HepG2 (cell line): Measurements from ENCODE around the gene CENPE. TPM values are rescaled to one million over a fixed set of nuclear protein-coding genes. Genes with fewer than 3 reads are reported as not detected.

Source experiments
- ATAC-seq: fragments of 200-7000 bp; cut with Tn5 transposase; 3 replicates; pipeline ENCODE4 v1.9.1; 2020; ENCODE audit warnings: mild to moderate bottlenecking, moderate library complexity
- BruUV-seq: library from RNA; stranded (reverse); fragments of 400-500 nt; replicated peaks from 2 replicates; lab custom pipeline; 2021; lab: Mats Ljungman, UMichigan
- CTCF ChIA-PET: fragments of 300-600 bp; formaldehyde crosslinking; extraction: SDS; loops from one replicate; lab custom pipeline; 2021; ENCODE audit warnings: low total read pairs, inconsistent platforms, low intra/inter-chr PET ratio; lab: Yijun Ruan, JAX
- POLR2A ChIA-PET: fragments of 350-600 bp; sonication (Branson Sonifier 250); formaldehyde crosslinking; loops from one replicate; lab custom pipeline; 2020; ENCODE audit warnings: antibody characterized with exemption, inconsistent platforms; lab: Yijun Ruan, JAX
- DNase-seq: peaks from one replicate; pipeline ENCODE4 v3.0.0-alpha.2; 2015; ENCODE audit warnings: low spot score
- FAIRE-seq: peaks from 3 replicates; lab custom pipeline; 2011; peaks lifted over from hg19 to GRCh38; lab: Jason Lieb, UNC
- H2AFZ ChIP-seq: one replicate; pipeline ENCODE4 v1.6.1; 2011; ENCODE audit warnings: low read length, inconsistent platforms
- H3K27ac ChIP-seq: fragments of 300-600 bp; 3 replicates; pipeline ENCODE4 v1.8.0; 2011; ENCODE audit warnings: mixed run types, mild to moderate bottlenecking, mixed read lengths, low read length, inconsistent platforms; ENCODE audit not compliant: insufficient read depth; ENCODE audit errors: extremely low read length
- H3K27me3 ChIP-seq, 2 experiments: fragments of 200-600 bp in 1 of 2; 2 replicates in 1 of 2; 3 replicates in 1 of 2; pipeline versions ENCODE4 v1.6.0 to v1.8.0; 2011; ENCODE audit warnings: low read length in 2 of 2, mild to moderate bottlenecking in 2 of 2, moderate library complexity in 2 of 2, inconsistent platforms in 1 of 2; ENCODE audit not compliant: insufficient read depth in 2 of 2, control insufficient read depth in 1 of 2
- H3K36me3 ChIP-seq, 2 experiments: fragments of 200-600 bp in 1 of 2; replicated peaks in 1 of 2; 2 replicates in 1 of 2; 3 replicates in 1 of 2; pipeline versions ENCODE4 v1.5.1 to v1.8.0; 2011; ENCODE audit warnings: low read length in 2 of 2, inconsistent platforms in 1 of 2; ENCODE audit not compliant: insufficient read depth in 2 of 2, control insufficient read depth in 1 of 2
- H3K4me1 ChIP-seq: 2 replicates; pipeline ENCODE4 v1.5.1; 2012; ENCODE audit warnings: low read length, inconsistent platforms; ENCODE audit not compliant: insufficient read depth
- H3K4me2 ChIP-seq: 2 replicates; pipeline ENCODE4 v1.6.0; 2011; ENCODE audit warnings: low read depth, low read length, inconsistent platforms
- H3K4me3 ChIP-seq, 3 experiments: fragments of 200-600 bp in 1 of 3; sonication (generic), shearing (Covaris generic) in 1 of 3; replicated peaks in 1 of 3; 2 replicates each; pipeline ENCODE4 v1.5.1; 2011 to 2016; ENCODE audit warnings: low read length in 3 of 3, inconsistent platforms in 2 of 3, low read depth in 2 of 3, mild to moderate bottlenecking in 2 of 3, control low read depth in 1 of 3, mixed read lengths in 1 of 3; ENCODE audit not compliant: insufficient read depth in 1 of 3
- H3K79me2 ChIP-seq: one replicate; pipeline ENCODE4 v1.6.1; 2011; ENCODE audit warnings: low read length, inconsistent platforms; ENCODE audit not compliant: insufficient read depth
- H3K9ac ChIP-seq: 2 replicates; pipeline ENCODE4 v1.6.0; 2011; ENCODE audit warnings: mild to moderate bottlenecking, low read depth, low read length, inconsistent platforms; ENCODE audit not compliant: insufficient read depth
- H3K9me3 ChIP-seq: 2 replicates; pipeline ENCODE4 v1.5.1; 2012; ENCODE audit warnings: mild to moderate bottlenecking, low read length
- H4K20me1 ChIP-seq: 2 replicates; pipeline ENCODE4 v1.6.0; 2011; ENCODE audit warnings: inconsistent platforms, mild to moderate bottlenecking, low read length, moderate library complexity; ENCODE audit not compliant: insufficient read depth
- CTCF ChIP-seq: sonication (generic); formaldehyde crosslinking; IDR thresholded peaks from 2 replicates; pipeline ENCODE4 v1.5.0; 2020; ENCODE audit warnings: mild to moderate bottlenecking, missing genetic modification reagents, moderate library complexity
- E2F1 ChIP-seq: sonication (generic); formaldehyde crosslinking; IDR thresholded peaks from 2 replicates; pipeline ENCODE4 v1.5.0; 2020; ENCODE audit warnings: missing genetic modification reagents
- KIAA2018 ChIP-seq: sonication (generic); formaldehyde crosslinking; IDR thresholded peaks from 2 replicates; pipeline ENCODE4 v1.5.0; 2020; ENCODE audit warnings: mild to moderate bottlenecking, missing genetic modification reagents, borderline replicate concordance
- RBAK ChIP-seq: sonication (generic); formaldehyde crosslinking; IDR thresholded peaks from 2 replicates; pipeline ENCODE4 v1.5.1; 2020; ENCODE audit warnings: mild to moderate bottlenecking, missing genetic modification reagents
- RFX1 ChIP-seq: fragments of 450-650 bp; IDR thresholded peaks from 2 replicates; pipeline ENCODE4 v1.6.1; 2017
- SMC3 ChIP-seq: IDR thresholded peaks from 2 replicates; pipeline ENCODE4 v1.6.1; 2011; ENCODE audit warnings: low read length, improper control_type of control experiment
- STAG1 ChIP-seq: sonication (generic); formaldehyde crosslinking; IDR thresholded peaks from 2 replicates; pipeline ENCODE4 v1.4.0; 2020; ENCODE audit warnings: missing genetic modification reagents
- TBX2 ChIP-seq: sonication (generic); formaldehyde crosslinking; IDR thresholded peaks from 2 replicates; pipeline ENCODE4 v1.5.0; 2020; ENCODE audit warnings: missing genetic modification reagents, mild to moderate bottlenecking, borderline replicate concordance
- ZC3H4 ChIP-seq: sonication (generic); formaldehyde crosslinking; IDR thresholded peaks from 2 replicates; pipeline ENCODE4 v1.4.0; 2020; ENCODE audit warnings: missing genetic modification reagents, borderline replicate concordance
- ZFY ChIP-seq: sonication (generic); formaldehyde crosslinking; IDR thresholded peaks from 2 replicates; pipeline ENCODE4 v1.4.0; 2020; ENCODE audit warnings: missing genetic modification reagents
- ZZZ3 ChIP-seq: sonication (generic); formaldehyde crosslinking; IDR thresholded peaks from 2 replicates; pipeline ENCODE4 v1.4.0; 2020; ENCODE audit warnings: missing genetic modification reagents, mild to moderate bottlenecking, borderline replicate concordance
- WGBS: methylation state at CpG from one replicate; pipeline ENCODE4 v1.1.6; 2017; ENCODE audit warnings: low lambda C conversion rate; 5-methylcytosine and 5-hydroxymethylcytosine counted together
- in situ Hi-C: cut with HindIII; loops from 2 replicates; pipeline ENCODE4 v1.10.0; 2017; ENCODE audit warnings: low pct_unique_long_range_greater_than_20kb; ENCODE audit not compliant: extremely low pct_ligation_motif_present
- intact Hi-C: fragments of 100-400 bp; cut with micrococcal nuclease; formaldehyde crosslinking; loops from one replicate; pipeline ENCODE4 v1.10.0; 2022; ENCODE audit not compliant: unreplicated experiment
- polyA plus RNA-seq, 8 experiments: library from polyadenylated mRNA; depleted of rRNA in 3 of 8; stranded (reverse) in 7 of 8; unstranded in 1 of 8; fragments of >200 nt; fragmentation: Illumina TruSeq in 4 of 8; extraction: Trizol in 4 of 8; gene quantifications; 2 replicates each; pipeline versions ENCODE4 v1.2.1 to v1.2.3, GENCODE V29; 2011 to 2016; ENCODE audit warnings: low read depth in 4 of 8, missing spikeins in 1 of 8, mixed read lengths in 1 of 8; ENCODE audit not compliant: insufficient read depth in 1 of 8
- total RNA-seq, 5 experiments: library from RNA; depleted of rRNA; stranded (reverse); fragments of >200 nt; fragmentation: Illumina TruSeq; extraction: Trizol; gene quantifications; 2 replicates each; pipeline ENCODE4 v1.2.3, GENCODE V29; 2016; ENCODE audit warnings: low read depth in 1 of 5

Gene CENPE
- total and polyA plus RNA-seq, 2 of the 13 experiments (the other 11 are each of a cell fraction or from before 2014, with no cell fraction given), result 2.1 to 19.8 TPM

GRCh38 chr4:103207673-103208072 is 9.5 kb upstream of the CENPE start (continued):
- TF ChIP-seq KIAA2018 (no peak), ZFY (CRISPR knock-in tag) (peak; percentile 29; the same call in 1 of the 2 replicates), RBAK (no peak)

GRCh38 chr4:103204111-103204510 is 6.0 kb upstream of the CENPE start:
- ChIA-PET POLR2A (no interaction called here), CTCF (interaction anchor here (0.7 to 1.5 kb wide), 3 partner anchors 550 to 711 kb away, joined by 3 to 6 read pairs (median 5); no protein-coding TSS in a partner anchor)
- DNase-seq (peak; percentile 13), FAIRE-seq (no peak), ATAC-seq (no peak)
- BruUV-seq, result no TSS peak
- H4K20me1 ChIP-seq, result no peaks in the 10 kb centered on the region
- in situ Hi-C loops, result loop anchor here (10.0 kb wide), 2 partner anchors 581 to 731 kb away; no protein-coding TSS in a partner anchor
- 32% methylated on average over 1 of the region's 1 CpG for WGBS
- no peak overlapping the region for H3K9ac ChIP-seq
- no peak overlapping the region for H2AFZ ChIP-seq
- H3K9me3 ChIP-seq, result no peaks in the 10 kb centered on the region
- H3K36me3 ChIP-seq, result no peaks in the 10 kb centered on the region
- peaks cover 21% of the 10 kb centered on the region for H3K4me1 ChIP-seq
- H3K27ac ChIP-seq, result no peak overlapping the region
- no peak overlapping the region for H3K4me2 ChIP-seq
- no peaks in the 10 kb centered on the region; a peak in 1 of 5 replicates for H3K27me3 ChIP-seq
- no peaks in the 10 kb centered on the region for H3K79me2 ChIP-seq
- intact Hi-C loops, result loop anchor here (1.0 to 10.0 kb wide), 4 partner anchors 381 to 728 kb away; no protein-coding TSS in a partner anchor
- H3K4me3 ChIP-seq, result no peak overlapping the region
- TF ChIP-seq RFX1, result no peak
- TF ChIP-seq ZC3H4 (CRISPR knock-in tag), result no peak
- TF ChIP-seq ZZZ3, result no peak
- peak; percentile 56 for TF ChIP-seq SMC3
- TF ChIP-seq E2F1, result no peak
- TF ChIP-seq STAG1, result peak; percentile 79
- peak; percentile 63 for TF ChIP-seq CTCF (CRISPR knock-in tag)
- no peak for TF ChIP-seq TBX2 (CRISPR knock-in tag)
